IPS-15b (cell line): ENCODE results near the gene ITPKB.
"Not testable (repeated sequence)": the region's sequence is repeated elsewhere in the genome, so short reads cannot be mapped to it uniquely, and the experiment has no call there.

Source experiments
- H3K27me3 ChIP-seq: one replicate; pipeline ENCODE4 v1.6.1; 2013; ENCODE audit warnings: low read length; ENCODE audit not compliant: control insufficient read depth, insufficient read depth
- H3K36me3 ChIP-seq: one replicate; pipeline ENCODE4 v1.6.1; 2013; ENCODE audit warnings: low read length; ENCODE audit not compliant: control insufficient read depth, insufficient read depth
- H3K4me1 ChIP-seq: one replicate; pipeline ENCODE4 v1.6.1; 2013; ENCODE audit warnings: mild to moderate bottlenecking, low read length; ENCODE audit not compliant: control insufficient read depth, insufficient read depth
- H3K4me3 ChIP-seq: one replicate; pipeline ENCODE4 v1.5.1; 2013; ENCODE audit warnings: low read depth, low read length
- H3K9ac ChIP-seq: one replicate; pipeline ENCODE4 v1.6.1; 2013; ENCODE audit warnings: low read depth, mild to moderate bottlenecking, low read length
- H3K9me3 ChIP-seq: one replicate; pipeline ENCODE4 v1.6.1; 2013; ENCODE audit warnings: mild to moderate bottlenecking, low read length; ENCODE audit not compliant: control insufficient read depth, insufficient read depth

ITPKB gene

DNA sequence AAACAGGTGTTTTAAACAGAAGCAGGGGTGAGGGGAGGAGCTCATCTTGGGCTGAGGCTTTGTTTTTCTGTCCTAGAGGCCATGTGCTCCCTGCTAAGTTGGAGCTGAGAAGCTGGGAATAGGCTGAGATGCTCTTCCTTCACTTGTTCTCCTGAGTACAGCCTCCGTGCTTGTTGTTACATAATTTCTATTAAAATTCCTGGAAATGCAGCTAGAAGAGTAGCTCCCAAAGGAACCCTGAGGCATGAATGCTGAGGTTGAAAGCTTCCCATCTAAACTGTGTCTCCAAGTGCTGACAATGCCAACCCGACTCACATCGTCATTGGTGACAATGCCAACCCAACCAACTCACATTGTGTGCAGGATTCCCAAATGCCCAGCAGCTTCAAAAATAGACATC lies 12.6 kb upstream of the ITPKB start:
- Histone ChIP-seq H3K4me3 (no peak overlapping the region), H3K4me1 (no peaks in the 10 kb centered on the region), H3K36me3 (no peaks in the 10 kb centered on the region), H3K9me3 (no peaks in the 10 kb centered on the region), H3K9ac (no peak overlapping the region), H3K27me3 (peaks cover 4% of the 10 kb centered on the region)

- Histone ChIP-seq H3K9ac (no peak overlapping the region), H3K4me3 (no peak overlapping the region), H3K36me3 (no peaks in the 10 kb centered on the region), H3K9me3 (no peaks in the 10 kb centered on the region), H3K4me1 (no peaks in the 10 kb centered on the region), H3K27me3 (peaks cover 4% of the 10 kb centered on the region)
Observed at GRCh38 chr1:226751214-226751613, 12.1 kb upstream of the ITPKB start.

GRCh38 chr1:226749467-226749866 lies 10.4 kb upstream of the ITPKB start:
- Histone ChIP-seq H3K9ac (no peak overlapping the region), H3K36me3 (no peaks in the 10 kb centered on the region), H3K27me3 (peaks cover 4% of the 10 kb centered on the region), H3K4me3 (no peak overlapping the region), H3K9me3 (no peaks in the 10 kb centered on the region), H3K4me1 (no peaks in the 10 kb centered on the region)

DNA sequence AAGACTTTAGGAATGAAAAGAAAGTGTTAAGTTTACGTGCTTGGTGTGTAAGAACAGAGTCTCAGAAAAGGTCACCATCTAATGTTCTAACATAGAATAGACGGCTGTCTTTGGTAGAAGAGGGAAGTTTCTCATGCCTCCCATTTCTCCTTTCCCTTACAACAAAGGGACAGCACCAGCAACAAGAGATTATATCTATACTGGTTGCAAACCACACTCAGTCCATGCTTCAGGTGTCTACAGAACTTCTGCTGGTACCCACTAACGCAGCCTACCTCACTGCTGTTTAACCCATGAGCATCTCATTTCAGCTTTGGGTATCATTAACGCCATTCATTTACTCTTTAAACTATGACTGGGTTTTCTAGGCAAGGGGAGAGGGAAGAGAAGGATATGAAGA lies 9.2 kb upstream of the ITPKB start:
- Histone ChIP-seq H3K9me3 (no peaks in the 10 kb centered on the region), H3K4me1 (no peaks in the 10 kb centered on the region), H3K4me3 (no peak overlapping the region)

DNA sequence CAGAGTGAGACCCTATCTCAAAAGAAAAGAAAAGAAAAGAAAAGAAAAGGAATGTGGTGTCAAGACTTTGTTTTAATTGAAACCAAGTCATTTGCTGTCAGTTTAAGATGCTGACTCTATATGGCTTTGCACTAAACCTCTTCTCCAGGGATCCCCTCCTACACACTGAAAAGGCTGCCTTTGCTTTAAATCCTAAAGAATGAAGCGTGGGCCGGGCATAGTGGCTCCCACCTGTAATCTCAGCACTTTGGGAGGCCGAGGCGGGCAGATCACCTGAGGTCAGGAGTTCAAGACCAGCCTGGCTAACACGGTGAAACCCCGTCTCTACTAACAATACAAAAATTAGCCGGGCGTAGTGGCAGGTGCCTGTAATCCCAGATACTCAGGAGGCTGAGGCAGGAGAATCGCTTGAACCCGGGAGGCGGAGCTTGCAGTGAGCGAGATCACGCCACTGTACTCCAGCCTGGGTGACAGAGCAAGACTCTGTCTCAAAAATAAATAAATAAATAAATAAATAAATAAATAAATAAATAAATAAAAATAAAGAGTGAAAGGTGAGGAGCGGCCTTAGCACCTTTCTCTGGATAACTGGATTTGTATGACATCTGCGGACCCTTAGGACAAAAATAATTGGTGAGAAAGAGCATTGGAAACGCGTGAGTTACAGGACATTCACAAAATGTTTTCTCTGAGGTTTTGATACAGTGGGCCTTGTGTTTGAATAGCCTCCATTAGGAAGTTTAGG lies 8.6 kb upstream of the ITPKB start:
- H3K9ac ChIP-seq, H3K36me3 ChIP-seq, H3K4me3 ChIP-seq, H3K9me3 ChIP-seq, H3K4me1 ChIP-seq, H3K27me3 ChIP-seq: not testable (repeated sequence)

More for the DNA sequence above, 9.2 kb upstream of the ITPKB start:
- Histone ChIP-seq H3K9ac (no peak overlapping the region), H3K27me3 (peaks cover 4% of the 10 kb centered on the region), H3K36me3 (no peaks in the 10 kb centered on the region)

DNA sequence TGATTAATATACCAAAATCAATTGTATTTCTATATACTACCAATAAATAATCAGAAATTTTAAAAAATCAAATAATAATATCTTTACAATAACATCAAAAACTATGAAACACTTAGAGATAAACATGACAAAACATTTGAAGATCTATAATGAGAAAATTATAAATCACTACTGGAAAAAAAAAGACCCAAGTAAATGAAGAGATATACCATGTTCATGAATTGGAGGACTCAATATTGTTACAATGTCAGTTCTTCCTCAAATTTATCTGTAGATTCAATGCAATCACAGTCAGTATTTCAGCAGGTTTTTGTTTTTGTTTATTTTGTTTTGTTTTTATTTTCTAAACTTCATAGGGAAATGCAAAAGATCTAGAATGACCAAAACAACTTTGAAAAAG lies 4.2 kb upstream of the ITPKB start:
- no peaks in the 10 kb centered on the region for H3K36me3 ChIP-seq
- H3K27me3 ChIP-seq = peaks cover 28% of the 10 kb centered on the region
- no peaks in the 10 kb centered on the region for H3K9me3 ChIP-seq
- H3K4me1 ChIP-seq = no peaks in the 10 kb centered on the region
- no peak overlapping the region for H3K9ac ChIP-seq
- no peak overlapping the region for H3K4me3 ChIP-seq

DNA sequence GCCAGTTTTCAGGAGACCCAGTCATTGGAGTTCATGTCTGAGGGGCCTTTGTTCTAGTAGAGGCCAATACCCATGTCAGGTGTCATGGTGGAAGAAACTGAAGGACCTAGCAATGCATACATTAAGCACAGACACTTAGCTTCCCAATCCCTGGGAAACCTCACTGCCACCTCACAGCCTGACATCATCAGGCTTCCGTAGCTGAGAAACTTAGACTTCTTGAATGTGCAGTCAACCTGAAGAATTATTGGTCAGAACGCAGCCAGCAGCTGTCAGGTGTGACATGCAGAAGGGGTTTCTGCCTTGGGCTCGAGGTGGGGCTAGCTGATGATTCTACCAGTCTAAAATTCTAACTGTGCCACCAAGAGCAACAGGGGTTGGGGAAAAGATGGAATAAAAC lies 1.9 kb upstream of the ITPKB start:
- Histone ChIP-seq H3K4me3 (no peak overlapping the region), H3K36me3 (no peaks in the 10 kb centered on the region), H3K27me3 (peaks cover 40% of the 10 kb centered on the region), H3K9ac (no peak overlapping the region), H3K9me3 (no peaks in the 10 kb centered on the region), H3K4me1 (no peaks in the 10 kb centered on the region)

DNA sequence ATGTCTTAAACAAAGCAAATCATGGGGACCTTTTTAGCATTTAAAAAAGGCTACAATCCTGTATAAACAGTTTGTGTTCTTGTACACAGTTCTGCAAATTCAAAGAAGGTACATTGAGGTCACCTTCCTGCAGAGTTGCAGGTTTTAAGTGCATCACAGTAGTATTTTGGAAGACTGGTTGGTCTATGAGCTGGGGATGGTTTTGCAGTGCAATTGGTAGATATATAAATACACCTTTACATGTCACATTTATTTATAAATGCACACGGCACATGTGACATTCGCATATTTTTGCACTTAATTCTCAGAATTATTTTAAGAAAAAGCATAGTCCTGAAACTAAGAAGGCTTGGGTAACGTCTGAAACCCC lies 599 bp upstream of the ITPKB start:
- no peak overlapping the region for H3K9ac ChIP-seq

DNA sequence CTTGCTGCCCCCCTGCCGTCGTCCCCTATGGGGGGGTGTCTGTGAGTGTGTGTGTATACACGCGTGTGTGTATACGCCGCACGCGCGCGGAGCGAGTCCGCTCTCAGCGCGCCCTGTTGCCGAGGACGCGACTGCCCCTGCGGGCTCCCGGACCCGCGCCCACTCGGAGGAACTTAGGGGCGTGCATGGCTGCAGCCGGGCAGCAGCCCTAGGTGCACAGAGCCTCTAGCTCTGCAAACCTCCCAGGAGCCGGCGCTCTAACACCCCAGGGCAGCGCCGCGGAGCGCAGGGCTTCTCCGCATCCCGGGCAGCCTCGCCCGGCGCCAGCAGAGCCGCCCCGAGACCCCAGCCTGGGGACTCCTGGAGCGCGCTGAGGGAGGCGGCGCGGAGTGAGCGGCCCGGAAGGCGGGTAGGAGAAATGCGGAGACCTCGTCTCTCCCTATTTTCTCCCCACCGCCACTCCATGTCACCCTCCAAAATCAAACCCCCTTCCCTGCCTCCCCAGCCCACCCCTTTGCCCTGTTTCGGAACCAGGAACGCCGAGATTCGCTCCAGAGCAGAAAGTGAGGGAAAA lies 574 bp downstream of the ITPKB start:
- Histone ChIP-seq H3K9ac (no peak overlapping the region), H3K27me3 (peaks cover 55% of the 10 kb centered on the region), H3K4me3 (peak overlapping the region; percentile 54), H3K4me1 (no peaks in the 10 kb centered on the region), H3K9me3 (no peaks in the 10 kb centered on the region), H3K36me3 (no peaks in the 10 kb centered on the region)

More for the DNA sequence above, 599 bp upstream of the ITPKB start:
- Histone ChIP-seq H3K36me3 (no peaks in the 10 kb centered on the region), H3K27me3 (peaks cover 53% of the 10 kb centered on the region), H3K4me3 (no peak overlapping the region), H3K9me3 (no peaks in the 10 kb centered on the region), H3K4me1 (no peaks in the 10 kb centered on the region)

- H3K9ac ChIP-seq = no peak overlapping the region
- no peaks in the 10 kb centered on the region for H3K4me1 ChIP-seq
- no peaks in the 10 kb centered on the region for H3K36me3 ChIP-seq
- peaks cover 55% of the 10 kb centered on the region for H3K27me3 ChIP-seq
- H3K4me3 ChIP-seq = peak overlapping the region; percentile 54
- no peaks in the 10 kb centered on the region for H3K9me3 ChIP-seq
Observed at GRCh38 chr1:226737819-226738420, 1.2 kb downstream of the ITPKB start.

DNA sequence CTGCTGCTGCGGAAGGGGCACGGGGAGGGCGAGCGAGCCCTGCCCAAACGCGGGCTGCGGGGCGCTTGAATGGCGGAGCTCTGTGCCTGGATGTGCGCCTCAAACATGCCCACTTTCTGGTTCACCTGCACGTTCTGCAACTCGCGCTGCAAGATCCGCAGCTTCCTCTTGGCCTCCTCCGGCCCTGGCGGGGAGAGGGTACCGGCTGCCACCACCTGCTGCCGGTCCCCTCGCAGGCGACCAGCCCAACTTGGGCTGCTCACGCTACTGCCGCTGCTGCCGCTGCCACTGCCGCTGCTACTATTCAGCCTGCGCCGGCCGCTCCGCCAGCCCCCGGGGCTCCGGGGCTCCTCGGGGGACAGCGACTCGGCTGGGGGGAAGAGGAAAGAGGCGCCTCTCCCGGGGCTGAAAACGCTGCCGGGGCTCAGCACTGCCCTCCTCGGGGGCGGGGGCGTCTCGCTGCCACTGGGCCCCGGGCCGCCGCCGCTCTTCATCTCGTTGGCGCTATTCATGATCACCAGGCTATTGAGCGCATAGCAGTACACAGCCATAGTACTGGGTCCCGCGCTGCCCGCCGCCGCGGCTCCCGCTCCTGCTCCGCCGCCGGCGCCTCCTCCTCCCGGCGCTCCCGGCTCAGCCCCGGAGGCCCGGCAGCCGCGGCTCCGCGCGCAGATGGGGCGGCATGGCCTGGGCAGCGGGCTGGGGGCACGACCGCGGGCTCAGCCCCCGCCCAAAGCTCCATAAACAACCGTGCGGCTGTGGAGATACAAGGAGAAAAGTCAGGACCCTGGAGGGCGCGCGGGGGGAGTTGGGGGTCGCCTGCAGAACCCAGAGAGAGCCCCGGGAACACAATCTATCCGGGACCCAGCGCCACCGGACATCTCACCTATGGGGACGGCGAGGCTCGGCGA lies 1.9 kb downstream of the ITPKB start:
- H3K27me3 ChIP-seq = peaks cover 55% of the 10 kb centered on the region
- no peaks in the 10 kb centered on the region for H3K9me3 ChIP-seq
- no peaks in the 10 kb centered on the region for H3K36me3 ChIP-seq
- no peak overlapping the region for H3K9ac ChIP-seq
- no peaks in the 10 kb centered on the region for H3K4me1 ChIP-seq
- H3K4me3 ChIP-seq = peak overlapping the region; percentile 54
